GM18909 (cell line): ENCODE data around the gene SDK1.

Experiments used
- ATAC-seq: cut with Tn5 transposase; IDR thresholded peaks from one replicate; pipeline ENCODE4 v1.9.1; 2021; ENCODE audit warnings: mild to moderate bottlenecking; ENCODE audit not compliant: unreplicated experiment, poor library complexity

Gene SDK1

DNA sequence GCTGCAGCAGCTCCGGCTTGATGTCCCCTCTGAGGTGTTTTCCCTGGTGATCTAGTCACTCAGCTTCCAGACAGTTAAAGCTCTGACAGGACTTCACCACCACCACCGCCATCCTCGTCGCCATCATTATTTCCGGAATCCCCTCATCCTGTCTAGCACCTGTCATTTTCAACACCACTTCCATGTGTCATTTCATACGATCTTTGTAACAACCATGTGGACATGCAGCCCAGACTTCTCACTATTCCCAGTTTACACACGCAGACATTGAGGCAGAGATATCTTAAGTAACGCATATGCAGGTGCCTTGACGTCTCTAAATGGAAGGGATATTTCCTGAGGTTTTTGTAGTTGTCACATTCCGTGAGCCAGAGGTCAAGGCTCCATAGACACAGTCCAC, 850.5 kb downstream of the SDK1 start:
- no peak for ATAC-seq

DNA sequence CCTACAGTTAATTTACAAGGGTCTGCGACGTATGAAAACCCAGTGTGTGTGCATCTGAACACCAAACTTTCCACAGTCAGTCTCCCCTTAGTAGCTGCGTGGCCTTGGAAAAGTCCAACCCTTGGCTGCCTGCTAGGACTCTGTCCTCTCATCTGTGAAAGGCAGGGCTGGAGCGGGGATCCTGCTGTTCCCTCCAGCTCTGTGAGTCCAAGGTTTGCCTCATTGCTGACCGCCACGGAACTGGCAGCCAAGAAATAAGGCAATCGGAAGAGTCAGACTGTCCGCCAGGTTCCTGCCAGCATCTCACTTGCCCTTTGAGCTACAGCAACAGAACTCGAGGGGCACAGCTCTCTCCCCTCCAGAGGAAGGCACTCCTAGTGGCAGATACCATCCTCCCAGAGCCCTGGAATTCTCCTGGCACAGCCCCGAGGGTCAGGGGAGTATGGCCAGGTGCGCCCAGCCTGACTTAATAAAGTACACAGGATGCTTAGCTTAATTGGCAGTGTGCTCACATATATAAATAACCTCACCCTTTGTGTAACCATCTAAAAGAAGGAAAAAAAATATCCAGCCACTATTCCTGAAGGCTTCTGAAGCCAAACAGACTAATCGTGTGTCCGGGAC, 851.0 kb downstream of the SDK1 start:
- no peak for ATAC-seq

GRCh38 chr7:4154882-4155535, 854.0 kb downstream of the SDK1 start:
- ATAC-seq = no peak

- no peak for ATAC-seq
Observed at GRCh38 chr7:4156190-4156589, 855.1 kb downstream of the SDK1 start.

DNA sequence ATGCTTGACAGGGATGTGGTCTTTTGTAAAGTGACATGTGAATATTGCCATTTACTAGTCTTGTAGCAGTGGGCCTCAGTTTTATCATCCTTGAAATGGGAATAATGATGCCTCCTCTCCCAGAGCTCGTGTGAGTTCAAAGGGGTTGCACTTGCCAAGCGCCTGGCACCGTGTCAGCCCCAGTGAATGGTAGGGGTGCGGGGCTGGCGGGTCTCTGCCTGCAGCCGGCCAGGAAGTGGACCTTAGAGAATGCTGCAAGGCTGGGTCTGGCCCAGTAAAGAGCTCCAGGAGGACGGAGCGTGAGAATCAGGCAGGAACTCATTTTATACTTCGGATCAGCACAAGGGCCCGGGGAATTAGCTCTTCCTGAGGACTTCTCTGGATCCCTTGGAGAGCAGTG, 856.6 kb downstream of the SDK1 start:
- no peak for ATAC-seq

GRCh38 chr7:4158441-4159153, 857.5 kb downstream of the SDK1 start:
- no peak for ATAC-seq

- ATAC-seq = no peak
Observed at GRCh38 chr7:4159154-4159501, 858.1 kb downstream of the SDK1 start.

- no peak for ATAC-seq
Observed at GRCh38 chr7:4159761-4160554, 858.9 kb downstream of the SDK1 start.

DNA sequence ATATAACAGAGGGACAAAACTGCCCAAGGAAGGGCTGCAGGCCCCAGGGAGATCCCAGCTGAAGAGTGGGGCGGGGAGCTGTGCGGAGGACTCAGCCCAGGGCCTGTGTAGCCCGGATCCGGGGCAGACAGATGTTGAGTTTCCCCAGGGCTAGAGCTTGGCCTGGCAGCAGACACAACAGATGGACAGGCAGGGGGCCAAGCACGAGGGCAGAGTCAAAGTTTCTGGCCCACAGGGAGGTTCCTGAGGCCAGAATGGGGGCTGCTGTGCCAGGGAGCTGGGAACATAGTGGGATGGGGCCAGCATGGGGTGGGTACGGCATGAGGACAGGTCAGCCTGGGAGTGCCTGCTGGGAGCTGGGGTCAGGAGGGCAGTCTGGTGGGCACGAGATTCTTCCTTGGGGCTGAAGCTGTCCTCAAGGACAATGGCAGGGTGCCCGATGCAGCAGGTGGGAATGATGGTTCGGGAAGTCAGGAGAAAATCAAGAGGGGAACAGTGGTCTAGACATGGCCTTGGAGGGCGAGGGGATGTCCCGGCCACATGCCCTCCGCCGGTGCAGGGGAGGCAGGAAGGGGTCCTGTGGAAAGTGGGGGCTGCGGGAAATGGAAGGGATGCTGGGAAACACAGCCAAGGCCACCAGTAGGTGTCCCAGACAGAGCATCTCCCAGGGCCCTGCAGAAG, 862.0 kb downstream of the SDK1 start:
- no peak for ATAC-seq

DNA sequence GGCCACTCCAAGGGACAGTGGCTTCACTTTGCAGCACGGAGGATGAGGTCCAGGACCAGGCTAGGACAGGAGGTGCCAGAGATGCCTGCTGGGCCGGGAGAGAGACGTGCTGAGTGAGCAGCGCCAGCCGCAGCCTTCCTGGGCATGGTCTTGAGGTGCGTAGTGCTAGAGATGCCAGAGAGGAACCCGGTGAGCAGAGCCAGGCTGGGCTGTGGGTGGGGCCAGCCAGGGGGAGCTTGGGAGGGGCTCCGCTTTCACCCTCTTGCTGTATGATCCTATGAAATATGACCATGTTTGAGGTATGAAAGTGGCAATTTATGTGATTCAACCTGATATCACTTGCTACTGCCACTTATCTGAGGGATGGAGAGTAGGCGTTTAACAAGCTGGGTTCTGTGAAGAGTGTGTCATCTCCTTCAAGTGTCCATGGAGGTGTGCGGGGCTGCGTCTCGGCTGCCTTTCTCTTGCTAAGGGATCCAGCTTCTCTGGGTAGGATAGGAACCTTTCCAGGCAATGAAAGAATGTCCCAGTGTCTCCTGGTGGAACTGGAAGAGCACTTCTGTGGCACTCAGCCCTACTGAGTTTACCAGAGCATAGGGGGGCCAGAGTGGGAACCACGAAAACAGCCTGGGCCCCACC, 862.6 kb downstream of the SDK1 start:
- no peak for ATAC-seq

GRCh38 chr7:4164556-4164955, 863.5 kb downstream of the SDK1 start:
- ATAC-seq = no peak

DNA sequence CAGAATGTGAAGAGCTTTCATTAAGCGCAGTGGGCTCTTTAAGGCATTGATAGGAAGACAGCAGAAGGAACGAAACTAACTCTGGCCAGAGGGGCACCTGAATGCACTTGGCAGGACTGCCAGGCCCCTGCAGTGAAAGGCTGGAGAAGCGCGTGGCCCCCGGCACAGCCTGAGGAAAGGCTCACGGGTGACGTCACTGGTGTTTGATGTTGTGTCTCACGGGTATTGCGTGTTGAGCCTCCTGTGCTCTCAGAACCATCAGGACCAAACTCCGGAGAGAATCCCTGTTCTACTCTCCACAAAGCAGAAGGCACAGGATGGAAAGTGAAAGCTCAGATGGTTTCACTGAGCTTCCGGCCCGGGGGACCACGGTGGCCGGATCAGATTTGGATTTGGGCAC, 865.3 kb downstream of the SDK1 start:
- ATAC-seq = no peak

DNA sequence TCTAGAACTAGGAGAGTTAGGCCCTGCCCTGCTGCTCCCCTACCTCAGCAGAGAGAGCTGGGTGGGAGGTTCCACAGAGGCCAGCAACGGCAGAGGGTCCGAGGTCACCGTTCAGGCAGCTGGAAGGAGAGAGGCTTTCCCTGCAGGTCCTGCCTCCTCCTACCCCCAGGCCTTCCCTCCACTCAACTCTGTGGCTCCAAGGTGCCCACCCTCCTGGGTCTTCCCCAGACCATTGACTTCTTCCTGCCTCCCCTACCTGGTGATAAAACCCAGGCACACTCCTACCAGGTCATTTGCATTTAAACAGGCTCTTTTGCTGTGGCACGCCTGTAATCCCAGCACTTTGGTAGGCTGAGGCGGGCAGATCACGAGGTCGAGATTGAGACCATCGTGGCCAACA, 865.8 kb downstream of the SDK1 start:
- no peak for ATAC-seq

DNA sequence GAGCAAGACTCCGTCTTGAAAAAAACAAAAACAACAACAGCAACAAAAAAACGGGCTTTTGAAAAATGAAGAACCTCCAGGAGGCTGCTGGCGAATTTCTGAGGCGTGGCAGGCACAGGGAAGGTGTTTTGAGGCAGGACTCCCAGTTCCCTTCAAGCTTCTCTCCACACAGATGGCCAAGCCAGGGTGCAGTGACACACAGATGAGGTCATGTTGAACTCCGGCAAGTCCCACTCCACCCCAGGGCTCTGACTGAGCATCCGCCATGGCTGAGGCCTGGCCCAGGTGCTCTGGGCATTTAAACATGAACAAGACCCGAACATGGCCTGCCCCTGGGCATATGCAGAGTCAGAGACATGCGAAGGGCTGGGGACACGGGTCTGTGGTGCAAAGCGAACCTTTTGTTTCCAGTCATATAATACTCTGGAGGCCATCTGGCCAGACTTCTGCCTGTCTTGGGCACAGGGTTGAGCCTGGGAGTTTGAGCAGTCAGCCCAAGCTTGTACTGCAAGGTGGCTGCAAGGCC, 866.4 kb downstream of the SDK1 start:
- ATAC-seq = no peak

GRCh38 chr7:4168041-4168440, 867.0 kb downstream of the SDK1 start:
- ATAC-seq = no peak

DNA sequence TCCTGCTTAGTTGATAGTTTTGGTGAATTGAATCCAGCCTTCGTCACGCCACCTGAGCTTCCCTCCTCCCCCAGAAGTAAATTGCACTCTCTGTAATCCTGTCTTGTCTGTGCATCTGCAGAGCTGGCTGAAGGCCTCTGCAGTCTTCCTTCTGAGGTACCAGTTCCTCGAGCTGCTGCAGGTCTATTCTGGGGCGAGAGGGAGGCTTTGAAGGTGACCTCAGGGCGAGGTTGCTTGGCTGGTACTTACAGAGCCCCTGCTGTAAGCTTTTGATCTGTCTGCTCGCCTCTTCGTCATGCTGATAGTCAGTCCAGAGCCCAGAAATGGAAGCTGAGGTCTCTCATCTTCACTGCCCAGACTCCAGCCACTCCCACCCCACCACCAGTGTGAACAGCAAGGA, 867.5 kb downstream of the SDK1 start:
- no peak for ATAC-seq

DNA sequence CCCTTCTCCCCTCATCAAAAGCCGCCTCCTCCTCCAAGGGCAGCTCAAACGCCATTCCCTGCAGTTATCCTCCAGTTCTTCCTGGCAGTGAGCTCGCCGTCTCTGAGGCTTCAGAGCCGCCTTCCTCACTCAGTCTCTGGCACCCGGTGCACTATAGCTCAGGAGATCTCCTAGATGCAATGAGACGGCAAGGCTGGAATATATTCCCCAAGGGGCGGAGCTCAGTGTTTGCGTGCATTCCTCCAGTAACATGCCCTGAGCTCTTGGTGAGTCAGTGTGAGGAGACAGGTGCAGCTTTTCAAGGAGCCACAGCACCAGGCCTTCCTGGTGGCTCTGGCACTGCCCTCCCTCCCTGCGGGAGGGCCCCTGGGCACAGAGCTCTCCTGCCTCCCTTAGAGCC, 868.4 kb downstream of the SDK1 start:
- ATAC-seq = no peak

GRCh38 chr7:4170997-4171786, 870.1 kb downstream of the SDK1 start:
- no peak for ATAC-seq

DNA sequence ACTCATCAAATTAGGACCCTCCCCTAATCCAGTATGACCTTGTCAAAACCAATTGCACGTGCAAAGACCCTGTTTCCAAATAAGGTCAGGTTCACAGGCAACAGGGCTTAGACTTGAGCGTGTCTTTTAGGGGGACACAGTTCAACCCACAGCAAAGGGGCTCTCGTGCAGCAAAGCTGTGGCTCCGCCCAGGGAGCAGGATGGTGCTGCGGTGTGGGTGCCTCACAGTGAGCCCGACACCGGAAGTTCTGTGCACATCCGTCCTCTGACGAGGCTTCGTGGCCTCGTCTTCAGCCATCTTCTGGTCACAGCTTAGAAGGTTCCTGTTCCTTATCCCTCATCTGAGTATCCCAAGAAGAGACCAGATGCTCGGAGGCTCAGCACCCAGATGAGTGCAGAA, 871.8 kb downstream of the SDK1 start:
- no peak for ATAC-seq
